K562 (cell line): Measurements from ENCODE around the gene SPATS2L. TPM values are rescaled to one million over a fixed set of nuclear protein-coding genes. Genes with fewer than 3 reads are reported as not detected.

ENCODE experiments used
- CBFA2T2 ChIP-seq: fragments of 450-650 bp; conservative IDR thresholded peaks from 2 replicates; pipeline ENCODE4 v1.6.1; 2017; ENCODE audit warnings: mild to moderate bottlenecking
- CBFA2T3 ChIP-seq: fragments of 450-650 bp; IDR thresholded peaks from 2 replicates; pipeline ENCODE4 v1.6.1; 2017
- EWSR1 ChIP-seq: fragments of 450-650 bp; IDR thresholded peaks from 2 replicates; pipeline ENCODE4 v1.6.1; 2018; ENCODE audit warnings: borderline replicate concordance, mild to moderate bottlenecking, low read depth, moderate library complexity; ENCODE audit not compliant: partially characterized antibody
- FUS ChIP-seq: fragments of 200-400 bp; formaldehyde crosslinking; optimal IDR thresholded peaks from 2 replicates; pipeline ENCODE3; 2017; ENCODE audit warnings: low read depth, low read length
- HSF4 ChIP-seq: fragments of 250-450 bp; sonication (Bioruptor Pico); IDR thresholded peaks from 2 replicates; pipeline ENCODE4 v2.1.2; 2022; ENCODE audit warnings: mild to moderate bottlenecking, moderate library complexity, borderline replicate concordance
- KDM1A ChIP-seq, 2 experiments: fragments of 450-650 bp; IDR thresholded peaks; 2 replicates each; pipeline ENCODE4 v1.6.1; 2016; ENCODE audit warnings: mild to moderate bottlenecking in 2 of 2
- MAFG ChIP-seq: fragments of 450-650 bp; conservative IDR thresholded peaks from 2 replicates; pipeline ENCODE4 v1.6.1; 2016; ENCODE audit warnings: missing genetic modification characterization, missing compliant biosample characterization
- RCOR1 ChIP-seq, 2 experiments: IDR thresholded peaks; 2 replicates each; pipeline ENCODE4 v1.6.1; 2012; ENCODE audit warnings: low read depth in 2 of 2, low read length in 2 of 2, borderline replicate concordance in 1 of 2, improper control_type of control experiment in 1 of 2
- SETDB1 ChIP-seq: IDR thresholded peaks from one replicate; pipeline ENCODE4 v1.6.1; 2012; ENCODE audit warnings: low read length, control low read depth, inconsistent platforms
- ZBTB34 ChIP-seq: fragments of 250-450 bp; sonication (Bioruptor Pico); IDR thresholded peaks from 2 replicates; pipeline ENCODE4 v1.8.0; 2021; ENCODE audit warnings: mild to moderate bottlenecking, moderate library complexity
- ZNF217 ChIP-seq: sonication (generic); formaldehyde crosslinking; IDR thresholded peaks from 2 replicates; pipeline ENCODE4 v1.8.0; 2022; ENCODE audit warnings: mild to moderate bottlenecking, missing genetic modification reagents
- ZNF316 ChIP-seq: fragments of 450-650 bp; IDR thresholded peaks from 2 replicates; pipeline ENCODE4 v1.6.1; 2016
- ZNF77 ChIP-seq: fragments of 250-450 bp; sonication (Bioruptor Pico); IDR thresholded peaks from 2 replicates; pipeline ENCODE4 v1.5.0; 2020
- polyA plus RNA-seq, 8 experiments: library from polyadenylated mRNA; depleted of rRNA in 4 of 8; stranded (reverse) in 5 of 8; unstranded in 3 of 8; fragments of >200 nt; fragmentation: Nextera tagmentation in 2 of 8; fragmentation: Illumina TruSeq in 1 of 8; extraction: Ambion mirVana in 2 of 8; extraction: Trizol in 1 of 8; gene quantifications; 2 replicates each; pipeline versions ENCODE4 v1.2.1 to v1.2.3, GENCODE V29; 2011 to 2014; ENCODE audit warnings: inconsistent platforms in 1 of 8, missing spikeins in 1 of 8
- total RNA-seq, 7 experiments: library from RNA; depleted of rRNA in 6 of 7; stranded (reverse); fragments of >200 nt in 6 of 7; fragmentation: Illumina TruSeq in 2 of 7; extraction: Trizol in 2 of 7; gene quantifications; 2 replicates each; pipeline versions ENCODE4 v1.2.1 to v1.2.3, GENCODE V29; 2011 to 2021; ENCODE audit warnings: low replicate concordance in 1 of 7

SPATS2L gene
- total and polyA plus RNA-seq, 9 of the 15 experiments (the other 6 are each of a cell fraction or from before 2014, with no cell fraction given) = 11.3 to 41.5 (median 24.9) TPM

- TF ChIP-seq EWSR1 (no peak), MAFG (tag) (0 out of 2 replicates have a peak, but pooled peaks have one; percentile 44), ZNF316 (peak; percentile 14; the same call in 1 of the 2 replicates), RCOR1 (IDR thresholded peaks at IDR 0.05; ENCODE audit: borderline replicate concordance in 1 of 2, low read depth in 2 of 2, low read length in 2 of 2) (peak in 1 of 2 experiments; percentile 45; a peak in 1 of 4 replicates), CBFA2T3 (peak; percentile 48), KDM1A (IDR thresholded peaks at IDR 0.05) (0 out of 4 replicates have a peak, but pooled peaks of 1 of the 2 experiments have one; percentile 20), HSF4 (CRISPR knock-in tag) (no peak), ZNF217 (CRISPR knock-in tag) (no peak), CBFA2T2 (peak; percentile 18; the same call in 1 of the 2 replicates), ZNF77 (no peak), FUS (no peak), SETDB1 (no peak), ZBTB34 (CRISPR knock-in tag) (no peak)
Observed at GRCh38 chr2:200455958-200456421, 149.5 kb downstream of the SPATS2L start (continued).
